ENCODE results near the gene RECQL5.
A peak's percentile ranks its signal among the peaks of the same experiment; 100 is the strongest.

The RECQL5 gene

DNA sequence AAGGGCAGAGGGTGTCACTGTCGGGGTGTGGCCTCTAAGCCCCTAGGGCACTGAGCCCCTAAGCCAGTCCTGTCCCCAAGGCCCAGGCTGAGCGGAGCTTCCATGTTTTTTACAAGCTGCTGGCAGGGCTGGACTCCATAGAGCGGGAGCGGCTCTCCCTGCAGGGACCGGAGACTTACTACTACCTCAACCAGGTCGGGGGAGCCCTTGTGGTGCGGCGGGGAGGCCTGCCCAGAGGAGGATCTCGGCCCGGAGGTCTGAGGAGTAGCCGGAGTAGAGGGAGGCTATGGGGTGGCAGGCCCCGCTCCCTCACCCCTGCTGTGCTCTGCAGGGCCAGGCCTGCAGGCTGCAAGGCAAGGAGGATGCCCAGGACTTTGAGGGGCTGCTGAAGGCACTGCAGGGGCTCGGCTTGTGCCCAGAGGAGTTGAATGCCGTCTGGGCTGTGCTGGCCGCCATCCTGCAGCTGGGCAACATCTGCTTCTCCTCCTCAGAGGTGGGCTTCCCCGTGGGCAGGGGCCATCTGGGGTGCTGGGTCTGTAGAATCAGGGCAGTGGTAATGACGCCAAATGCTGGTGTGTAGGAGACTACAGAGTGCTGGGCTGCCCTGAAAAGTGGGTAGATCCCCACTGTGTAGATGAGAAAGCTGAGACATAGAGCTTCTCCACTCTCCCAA is 74.5 kb downstream of the RECQL5 start:
- H3K4me3 ChIP-seq (ENCODE audit: low read depth, low read length): no peak overlapping the region
- TF ChIP-seq, protein P1, sequence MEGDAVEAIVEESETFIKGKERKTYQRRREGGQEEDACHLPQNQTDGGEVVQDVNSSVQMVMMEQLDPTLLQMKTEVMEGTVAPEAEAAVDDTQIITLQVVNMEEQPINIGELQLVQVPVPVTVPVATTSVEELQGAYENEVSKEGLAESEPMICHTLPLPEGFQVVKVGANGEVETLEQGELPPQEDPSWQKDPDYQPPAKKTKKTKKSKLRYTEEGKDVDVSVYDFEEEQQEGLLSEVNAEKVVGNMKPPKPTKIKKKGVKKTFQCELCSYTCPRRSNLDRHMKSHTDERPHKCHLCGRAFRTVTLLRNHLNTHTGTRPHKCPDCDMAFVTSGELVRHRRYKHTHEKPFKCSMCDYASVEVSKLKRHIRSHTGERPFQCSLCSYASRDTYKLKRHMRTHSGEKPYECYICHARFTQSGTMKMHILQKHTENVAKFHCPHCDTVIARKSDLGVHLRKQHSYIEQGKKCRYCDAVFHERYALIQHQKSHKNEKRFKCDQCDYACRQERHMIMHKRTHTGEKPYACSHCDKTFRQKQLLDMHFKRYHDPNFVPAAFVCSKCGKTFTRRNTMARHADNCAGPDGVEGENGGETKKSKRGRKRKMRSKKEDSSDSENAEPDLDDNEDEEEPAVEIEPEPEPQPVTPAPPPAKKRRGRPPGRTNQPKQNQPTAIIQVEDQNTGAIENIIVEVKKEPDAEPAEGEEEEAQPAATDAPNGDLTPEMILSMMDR (IDR thresholded peaks at IDR 0.05; ENCODE audit: low read depth, low read length): no peak

DNA sequence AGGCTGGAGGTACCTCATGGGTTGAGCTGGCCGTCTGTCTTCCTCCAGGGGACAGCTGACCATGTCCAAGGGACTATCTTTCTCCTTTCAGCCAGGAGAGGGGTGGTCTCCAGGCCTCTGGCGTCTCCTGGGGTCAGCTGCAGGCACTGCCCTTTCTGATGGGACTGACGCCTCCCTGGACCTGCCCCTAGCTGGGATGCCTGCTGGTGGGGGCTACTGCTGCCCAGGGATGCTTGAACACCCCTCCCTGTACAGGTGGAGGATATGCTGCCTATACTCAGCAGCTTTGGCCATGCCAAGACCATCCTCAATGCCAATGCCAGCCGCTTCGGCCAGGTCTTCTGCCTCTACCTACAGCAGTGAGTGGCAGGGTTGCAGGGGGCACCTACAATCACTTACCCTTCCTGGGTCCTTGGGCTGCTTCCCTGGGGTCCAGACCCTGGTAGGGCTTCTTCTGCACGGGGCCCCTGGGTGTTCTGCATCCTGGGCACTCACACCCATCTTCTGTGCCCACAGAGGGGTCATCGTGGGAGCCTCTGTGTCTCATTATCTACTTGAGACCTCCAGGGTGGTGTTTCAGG is 75.1 kb downstream of the RECQL5 start:
- TF ChIP-seq, protein P1 (IDR thresholded peaks at IDR 0.05; ENCODE audit: low read depth, low read length): no peak
- no peak overlapping the region for H3K4me3 ChIP-seq (ENCODE audit: low read depth, low read length)

DNA sequence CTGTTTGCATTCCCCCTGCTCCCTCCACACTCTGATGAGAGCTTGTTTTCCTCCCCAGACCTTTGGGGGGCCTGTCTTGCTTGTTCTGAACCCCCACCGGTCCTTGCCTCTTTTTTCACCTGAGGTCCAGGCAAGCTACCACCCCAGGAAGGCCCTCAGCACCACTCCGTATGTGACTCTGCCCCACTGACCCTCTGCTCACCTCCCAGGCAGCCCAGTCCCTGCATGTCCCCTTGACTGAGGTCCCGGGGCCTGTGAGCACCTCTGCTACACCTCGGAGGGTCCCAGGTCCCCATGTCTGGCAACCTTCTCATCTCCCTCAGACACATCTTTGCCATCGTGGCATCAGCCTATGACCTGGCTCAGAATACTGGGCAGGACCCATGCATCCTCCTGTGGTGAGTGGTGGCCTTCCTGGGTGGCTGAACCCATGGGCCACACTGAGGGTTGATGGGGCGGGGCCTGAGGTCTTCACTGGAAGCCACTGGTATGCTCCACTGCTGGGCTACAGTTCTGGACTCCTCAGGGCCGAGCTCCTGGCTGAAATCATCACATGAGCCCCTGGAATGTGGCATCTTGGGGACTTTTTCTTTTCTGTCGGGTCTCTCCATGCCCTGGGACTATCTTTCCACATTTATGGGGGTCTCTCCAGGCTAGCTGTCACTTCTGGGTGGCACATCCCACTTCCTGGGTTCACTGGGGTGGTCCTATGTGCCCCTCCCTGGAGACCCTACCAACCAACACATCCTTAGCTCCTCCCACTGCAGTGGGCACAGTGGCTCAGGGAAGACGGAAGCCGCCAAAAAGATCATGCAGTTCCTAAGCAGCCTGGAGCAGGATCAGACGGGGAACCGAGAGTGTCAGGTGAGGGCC is 75.9 kb downstream of the RECQL5 start:
- TF ChIP-seq, protein P1 (IDR thresholded peaks at IDR 0.05; ENCODE audit: low read depth, low read length): no peak
- no peak overlapping the region for H3K4me3 ChIP-seq (ENCODE audit: low read depth, low read length)

DNA sequence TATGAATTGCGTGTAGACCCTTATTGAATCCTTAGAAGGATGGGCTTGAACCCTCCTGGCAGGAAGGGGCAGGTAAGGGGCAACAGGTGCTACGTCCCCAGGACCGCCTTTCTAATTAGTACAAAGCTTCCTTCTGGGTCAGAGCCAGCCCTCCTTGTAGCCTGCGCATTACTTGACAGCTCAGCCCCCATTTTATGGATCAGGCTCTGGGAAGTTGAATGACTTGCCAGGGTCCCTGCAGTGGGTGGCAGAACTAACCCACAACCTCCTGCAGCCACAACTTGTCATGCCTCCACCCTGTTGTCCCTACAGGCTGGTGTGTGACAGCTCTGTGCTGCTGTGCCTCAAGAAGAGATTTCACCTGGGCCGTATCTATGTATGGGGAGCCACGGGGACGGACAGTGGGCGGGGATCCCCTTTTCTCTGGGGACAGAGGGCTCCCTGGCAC is 76.6 kb downstream of the RECQL5 start:
- H3K4me3 ChIP-seq (ENCODE audit: low read depth, low read length): no peak overlapping the region
- TF ChIP-seq, protein P1 (IDR thresholded peaks at IDR 0.05; ENCODE audit: low read depth, low read length): no peak

DNA sequence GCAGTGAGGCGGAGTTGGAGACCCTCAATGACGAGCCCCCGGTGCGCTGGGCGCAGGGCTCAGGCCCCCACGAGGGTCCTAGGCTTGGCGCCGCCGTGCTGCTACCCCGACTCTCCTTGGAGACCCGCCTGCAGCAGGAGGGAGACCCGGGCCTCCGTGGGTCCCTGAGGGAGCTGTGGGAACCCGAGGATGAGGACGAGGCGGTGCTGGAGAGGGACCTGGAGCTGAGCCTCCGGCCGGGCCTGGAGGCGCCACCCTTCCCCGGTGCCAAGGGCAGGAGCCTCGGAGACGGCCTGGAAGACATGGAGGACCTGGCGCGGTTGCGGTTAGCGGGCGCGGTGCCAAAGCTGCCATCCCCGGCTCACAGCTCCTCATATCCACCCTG is 77.0 kb downstream of the RECQL5 start:
- TF ChIP-seq, protein P1 (IDR thresholded peaks at IDR 0.05; ENCODE audit: low read depth, low read length): no peak

DNA sequence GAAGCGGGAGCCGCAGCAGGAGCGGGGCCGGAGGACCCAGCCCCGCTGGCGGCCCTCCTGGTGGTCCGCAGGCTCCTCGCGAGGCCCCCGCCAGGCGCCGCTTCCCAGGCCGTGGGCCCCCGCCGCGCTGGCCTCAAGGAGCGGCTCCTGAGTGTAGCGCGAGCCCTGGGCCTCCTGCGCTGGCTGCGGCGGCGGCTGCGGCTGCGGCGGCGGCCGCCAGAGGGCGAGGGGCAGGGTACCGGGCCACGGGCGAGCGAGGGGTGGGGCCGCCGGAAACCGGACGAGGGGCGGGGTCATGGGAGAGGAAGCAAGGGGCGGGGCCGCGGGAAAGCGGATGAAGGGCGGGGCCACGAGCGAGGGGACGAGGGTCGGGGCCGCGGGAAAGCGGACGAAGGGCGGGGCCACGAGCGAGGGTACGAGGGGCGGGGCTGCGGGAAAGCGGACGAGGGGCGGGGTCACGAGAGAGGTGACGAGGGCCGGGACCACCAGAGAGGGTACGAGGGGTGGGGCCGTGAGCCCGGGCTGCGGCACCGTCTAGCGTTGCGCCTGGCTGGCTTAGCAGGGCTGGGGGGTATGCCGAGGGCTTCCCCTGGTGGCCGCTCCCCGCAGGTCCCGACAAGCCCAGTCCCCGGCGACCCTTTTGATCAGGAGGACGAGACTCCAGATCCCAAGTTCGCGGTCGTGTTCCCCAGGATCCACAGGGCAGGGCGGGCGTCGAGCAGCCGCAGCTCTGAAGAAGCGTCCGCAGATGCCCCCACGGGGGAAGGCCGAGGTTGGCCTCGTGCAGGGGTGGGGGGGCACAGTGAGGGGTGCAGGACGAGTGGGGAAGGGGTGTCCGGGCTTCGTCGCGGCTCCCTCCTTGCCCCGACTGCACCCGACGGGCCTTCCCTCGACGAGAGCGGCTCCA is 77.7 kb downstream of the RECQL5 start:
- peak overlapping the region; percentile 54 for H3K4me3 ChIP-seq (ENCODE audit: low read depth, low read length)
- TF ChIP-seq, protein P1 (IDR thresholded peaks at IDR 0.05; ENCODE audit: low read depth, low read length): peak; percentile 19

More for the DNA sequence above, 77.0 kb downstream of the RECQL5 start:
- H3K4me3 ChIP-seq (ENCODE audit: low read depth, low read length): no peak overlapping the region; the same call in 1 of the 2 replicates

Data from WI38 (cell line).